Stimulated activated CD8-positive, alpha-beta memory T cell treated with anti-CD3 and anti-CD28 coated beads, Interleukin-2, amount 100 ng/mL, for 48 hours (primary cell): ENCODE results near the gene OR5H1.
"Not testable (repeated sequence)": the region's sequence is repeated elsewhere in the genome, so short reads cannot be mapped to it uniquely, and the experiment has no call there.

ENCODE experiments used
- DNase-seq, 2 donors: peaks; one replicate each; pipeline ENCODE4 v3.0.0-alpha.2; 2020; ENCODE audit warnings: low read depth in 2 of 2

Gene OR5H1

DNA sequence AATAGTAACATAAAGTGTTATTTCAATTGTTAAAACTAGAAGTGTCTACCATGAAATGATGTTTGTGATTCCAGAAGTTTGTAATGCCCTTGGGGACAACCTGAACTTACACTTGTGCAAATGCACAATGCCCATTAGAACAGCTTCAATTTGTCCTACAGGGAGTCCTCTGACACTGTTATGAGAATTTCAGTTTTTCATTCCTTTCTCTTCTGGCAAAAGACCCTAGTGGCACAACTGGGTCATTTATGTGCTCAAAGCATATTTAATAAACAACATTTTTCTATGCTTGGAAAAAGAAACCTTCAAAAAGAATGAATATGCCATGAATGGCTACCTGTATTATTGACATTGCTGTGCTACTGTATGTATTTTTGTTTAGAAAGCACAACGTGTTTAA lies at the start of gene OR5H1:
Gene OR5H1 (plus strand): TSS at position 301 of the 400 bp plus-strand sequence. CDS start 1,977 bp downstream, outside the sequence.
- no peak for DNase-seq

DNA sequence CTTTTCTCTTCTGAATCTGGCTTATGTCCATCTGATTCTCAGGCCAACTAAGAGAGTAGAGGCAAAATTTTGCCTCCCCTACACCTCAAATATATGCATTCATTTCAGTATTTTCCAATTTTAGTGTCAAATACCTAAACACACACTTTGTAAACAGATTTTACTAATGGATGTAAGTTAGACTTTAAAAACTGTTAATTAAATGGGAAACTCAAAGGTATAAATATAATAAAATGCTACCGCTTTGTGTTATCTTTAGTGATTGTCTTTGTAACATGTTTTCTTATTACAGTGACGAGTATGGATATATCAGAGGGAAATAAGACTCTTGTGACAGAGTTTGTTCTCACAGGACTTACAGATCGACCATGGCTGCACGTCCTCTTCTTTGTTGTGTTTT lies 43.6 kb upstream of the OR5H1 start, which contains the start of gene OR5AC2:
Gene OR5AC2 (plus strand): TSS at position 301 of the 400 bp plus-strand sequence. CDS start 0 bp downstream, at position 301.
- DNase-seq: no peak

DNA sequence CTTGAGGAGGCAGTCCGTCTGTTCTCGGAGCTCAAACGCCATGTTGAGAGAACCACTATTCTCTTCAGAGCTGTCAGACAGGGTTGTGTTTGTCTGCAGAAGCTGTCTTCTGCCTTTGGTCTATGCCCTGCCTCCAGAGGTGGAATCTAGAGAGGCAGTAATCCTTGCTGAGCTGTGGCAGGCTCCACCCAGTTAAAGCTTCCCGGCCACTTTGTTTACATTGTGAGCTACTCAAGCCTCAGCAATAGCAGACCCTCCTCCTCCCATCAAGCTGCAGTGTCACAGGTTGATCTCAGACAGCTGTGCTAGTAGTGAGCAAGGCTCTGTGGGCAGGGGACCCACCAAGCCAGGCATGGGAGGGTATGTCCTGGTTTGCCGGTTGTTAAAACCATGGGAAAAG lies 34.6 kb upstream of the OR5H1 start:
- DNase-seq: no peak

DNA sequence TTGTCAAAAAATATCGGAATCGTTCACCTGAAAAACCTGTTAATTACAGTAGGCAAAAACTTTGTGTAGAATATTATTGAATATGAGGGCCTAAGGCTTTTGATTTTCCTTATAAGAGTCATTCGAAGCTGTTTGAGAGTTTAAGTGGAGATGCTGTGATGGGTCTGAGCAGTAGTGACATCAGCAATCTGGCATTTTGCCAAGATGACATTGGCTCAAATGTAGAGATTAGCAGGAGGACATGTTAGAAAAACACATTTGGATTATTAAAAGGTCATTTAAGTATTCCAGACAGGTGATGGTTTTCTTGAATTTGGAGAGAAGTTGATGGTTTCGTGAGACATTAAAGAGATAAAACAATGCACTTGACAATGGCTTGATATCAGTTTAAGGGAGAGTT lies 30.7 kb upstream of the OR5H1 start:
- DNase-seq: no peak

DNA sequence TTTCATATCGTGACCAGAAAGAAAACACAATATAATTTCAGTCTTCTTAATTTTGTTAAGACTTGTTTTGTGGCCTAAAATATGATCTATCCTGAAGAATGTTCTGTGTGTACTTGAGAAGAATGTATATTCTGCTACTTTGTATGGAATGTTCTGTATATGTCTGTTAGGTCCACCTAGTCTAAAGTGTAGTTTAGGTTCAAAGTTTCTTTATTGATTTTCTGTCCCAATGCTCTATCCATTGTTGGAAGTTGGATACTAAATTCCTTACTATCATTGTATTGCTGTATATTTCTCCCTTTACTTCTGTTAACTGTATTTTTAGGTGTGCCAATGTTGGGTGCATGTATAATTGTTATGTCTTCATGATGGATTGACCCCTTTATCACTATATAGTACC lies 22.4 kb upstream of the OR5H1 start:
- no peak for DNase-seq

DNA sequence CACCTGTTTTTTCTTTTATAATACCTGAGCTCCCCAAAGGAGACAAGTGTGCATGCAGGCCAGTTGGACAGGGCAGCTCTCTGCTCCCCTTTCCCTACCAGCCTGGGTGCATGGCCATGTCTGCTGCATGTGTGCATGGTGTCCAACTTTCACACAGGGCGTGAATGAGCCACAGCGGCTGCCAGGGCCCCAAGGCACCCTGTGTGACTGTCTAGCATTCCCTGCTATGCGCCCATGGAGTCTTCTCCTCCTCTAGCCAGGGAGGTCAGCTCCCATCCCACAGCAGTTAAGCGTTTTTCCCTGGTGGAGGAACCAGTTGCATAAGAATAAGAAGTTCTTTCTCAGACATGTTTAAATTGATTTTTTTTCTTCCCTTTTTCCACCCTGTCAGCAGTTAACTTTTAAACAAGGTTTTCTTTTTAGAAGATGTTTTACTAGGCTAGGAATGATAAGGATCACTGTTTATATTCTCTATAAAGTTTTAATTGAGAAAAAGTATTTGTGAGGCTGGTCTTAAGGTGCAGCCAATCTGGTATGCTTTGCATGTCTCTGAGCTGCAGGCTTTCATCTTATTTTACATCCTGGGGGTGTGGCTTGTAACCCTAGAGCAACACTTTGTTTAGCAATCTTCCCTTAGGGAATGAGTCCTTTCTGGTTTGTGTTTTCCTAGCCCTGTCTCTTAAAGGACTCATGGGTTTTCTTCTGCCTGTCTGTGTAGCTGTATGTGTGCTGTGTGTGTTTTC lies 20.5 kb upstream of the OR5H1 start:
- no peak for DNase-seq

DNA sequence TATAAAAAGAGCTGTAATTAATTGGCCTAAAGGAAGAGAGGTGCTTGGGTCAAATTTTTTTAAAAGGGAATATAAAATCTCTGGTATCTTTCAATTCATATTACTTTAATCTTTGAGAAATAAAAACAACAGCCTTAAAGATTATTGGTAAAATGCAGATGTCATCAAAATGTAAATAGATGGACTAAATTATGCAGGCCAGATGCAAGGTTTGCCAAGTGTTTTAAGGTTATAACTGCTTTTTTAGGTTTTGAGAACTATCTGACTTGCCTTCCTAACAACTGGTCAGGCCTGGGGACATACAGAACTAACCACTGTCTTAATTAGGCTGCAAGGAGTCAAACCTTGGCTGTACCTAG lies 20.0 kb upstream of the OR5H1 start:
- DNase-seq: no peak

DNA sequence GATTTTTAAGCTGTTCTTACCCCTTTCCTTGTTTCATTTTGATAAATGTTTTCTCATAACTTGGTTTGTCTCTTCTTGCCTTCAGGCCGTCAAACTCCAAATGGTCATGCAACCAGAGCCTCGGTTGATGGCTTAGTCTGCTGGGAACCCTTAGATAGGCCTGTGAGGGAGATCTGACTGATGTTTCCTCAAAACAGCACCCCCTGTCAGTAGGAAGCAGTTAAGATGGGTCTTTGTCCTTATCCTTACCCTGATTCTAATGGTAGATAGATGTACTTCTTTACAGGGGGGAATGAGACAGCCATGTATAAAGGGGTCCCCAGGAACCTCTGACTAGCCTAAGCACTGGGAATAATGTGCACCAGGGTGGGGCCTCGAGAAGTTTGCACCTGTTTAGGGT lies 16.3 kb upstream of the OR5H1 start:
- DNase-seq: no peak

DNA sequence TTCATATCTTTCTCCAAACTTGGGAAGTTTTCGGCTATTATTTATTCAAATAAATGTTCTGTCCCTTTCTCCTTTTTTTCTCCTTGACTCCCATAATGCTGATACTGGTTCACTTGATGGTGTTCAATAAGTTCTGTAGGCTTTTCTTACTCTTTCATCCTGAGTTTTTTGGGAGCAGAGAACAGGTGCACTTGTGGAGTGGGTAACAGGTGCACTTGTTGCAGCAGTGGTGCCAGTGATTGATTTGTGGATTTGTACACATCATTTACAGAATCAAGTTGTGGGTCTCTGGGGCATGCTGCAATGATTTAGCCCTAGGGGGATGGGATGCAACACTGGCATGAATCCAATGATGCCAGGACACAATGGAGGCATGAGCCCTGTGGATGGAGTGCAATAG lies 14.8 kb upstream of the OR5H1 start:
- DNase-seq: no peak

DNA sequence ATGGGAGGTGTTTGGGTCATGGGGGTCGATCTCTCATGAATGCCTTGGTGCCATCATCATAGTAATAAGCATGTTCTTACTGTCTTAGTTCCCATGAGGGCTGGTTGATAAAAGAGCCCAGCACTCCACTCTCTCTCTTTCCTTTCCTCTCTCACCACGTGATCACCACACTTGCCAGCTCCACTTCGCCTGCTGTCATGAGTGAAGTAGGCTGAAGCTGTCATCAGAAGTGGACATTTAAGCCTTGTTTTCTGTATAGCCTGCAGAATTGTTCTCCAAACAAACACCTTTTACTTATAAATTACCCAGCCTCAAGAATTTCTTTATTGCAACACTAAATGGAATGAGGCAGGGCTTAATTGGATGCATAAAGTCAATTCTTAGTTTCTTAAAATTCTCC lies 6.1 kb downstream of the OR5H1 start:
- DNase-seq: no peak

DNA sequence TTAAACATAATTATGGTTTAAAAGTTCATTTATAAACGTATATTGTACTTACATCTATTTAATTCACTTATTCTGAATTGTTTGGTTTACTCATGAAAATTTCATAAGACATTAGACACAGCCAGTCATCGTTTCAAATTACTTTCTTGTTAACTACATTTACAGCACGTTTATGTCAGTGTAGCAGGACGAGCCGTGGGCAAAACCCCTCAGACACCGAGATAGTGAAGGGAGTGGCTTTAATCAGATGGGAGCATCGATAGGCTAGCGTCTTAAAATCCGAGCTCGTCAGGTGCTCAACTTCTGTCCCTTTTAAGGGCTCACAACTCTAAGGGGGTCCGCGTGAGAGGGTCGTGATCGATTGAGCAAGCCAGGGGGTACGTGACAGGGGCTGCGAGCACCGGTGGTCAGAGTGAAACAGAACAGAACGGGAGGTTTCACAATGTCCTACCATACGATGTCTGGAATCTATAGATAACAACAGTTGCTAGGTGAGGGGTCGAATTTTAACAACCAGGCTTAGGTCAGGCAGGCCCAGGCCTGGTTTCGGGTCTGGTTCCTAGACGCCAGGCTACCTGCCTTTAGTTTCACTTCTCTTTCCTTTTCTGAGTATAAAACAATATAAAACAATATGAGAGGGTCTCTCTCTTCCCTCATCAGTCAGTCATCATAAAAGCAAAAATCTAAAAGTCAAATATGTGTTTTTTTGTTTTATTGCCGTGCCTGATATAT lies 7.5 kb downstream of the OR5H1 start:
- not testable (repeated sequence) for DNase-seq

DNA sequence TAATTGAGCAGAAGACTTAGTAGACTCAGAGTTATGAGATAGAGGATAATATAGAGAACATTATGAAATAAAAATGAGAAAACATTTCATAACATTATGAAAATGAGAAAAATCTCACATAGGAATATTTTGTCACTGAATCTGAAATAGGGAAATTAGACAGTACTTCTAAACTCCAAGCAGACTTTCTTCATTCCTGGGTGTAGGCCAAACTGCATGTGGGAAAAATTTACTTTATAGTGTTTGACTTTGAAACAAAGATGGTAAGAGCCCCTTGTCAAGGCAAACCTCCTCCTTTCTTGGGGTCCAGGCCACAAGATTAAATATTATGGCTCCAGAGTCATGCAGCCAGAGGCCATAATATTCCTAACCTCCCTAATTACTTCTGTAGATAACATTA lies 10.0 kb downstream of the OR5H1 start:
- DNase-seq: no peak

DNA sequence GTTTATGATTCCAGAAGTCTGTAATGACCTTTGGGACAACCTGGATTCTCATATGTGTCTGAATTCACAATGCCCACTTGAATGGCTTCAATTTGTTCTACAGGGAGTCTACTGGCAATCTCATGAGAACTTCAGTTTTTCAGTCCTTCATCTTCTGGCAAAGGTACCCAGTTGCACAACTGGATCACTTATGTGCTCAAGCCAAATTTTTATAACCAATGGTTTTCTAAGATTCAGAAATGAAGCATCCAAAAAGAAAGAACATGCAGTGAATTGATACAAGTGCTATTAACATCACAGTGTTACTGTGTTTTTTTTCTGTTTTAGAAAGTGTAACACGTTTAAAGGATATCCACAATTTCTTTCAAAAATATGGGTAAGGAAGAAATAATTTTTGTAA lies 16.7 kb downstream of the OR5H1 start, which contains the start of gene OR5H14:
Gene OR5H14 (plus strand): TSS at position 301 of the 400 bp plus-strand sequence. CDS start 1,907 bp downstream, outside the sequence.
- no peak for DNase-seq

DNA sequence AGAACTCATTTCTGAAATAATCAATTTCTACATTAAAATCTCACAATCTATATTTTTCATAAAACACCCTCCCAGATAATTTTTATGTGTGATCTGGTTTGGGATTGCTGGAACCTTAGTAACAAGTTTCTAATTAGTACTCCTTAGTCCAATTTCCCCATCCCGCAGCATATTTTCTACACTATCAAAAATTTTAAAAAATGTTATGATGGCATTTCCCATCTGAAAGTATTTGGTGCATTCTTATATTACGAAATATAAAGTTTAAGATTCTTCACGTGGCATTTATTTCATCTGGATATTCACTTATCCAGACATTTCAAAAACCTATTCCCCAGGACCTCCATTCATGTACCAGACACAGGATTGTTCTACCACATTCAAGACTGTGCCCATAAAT lies 18.2 kb downstream of the OR5H1 start:
- no peak for DNase-seq

DNA sequence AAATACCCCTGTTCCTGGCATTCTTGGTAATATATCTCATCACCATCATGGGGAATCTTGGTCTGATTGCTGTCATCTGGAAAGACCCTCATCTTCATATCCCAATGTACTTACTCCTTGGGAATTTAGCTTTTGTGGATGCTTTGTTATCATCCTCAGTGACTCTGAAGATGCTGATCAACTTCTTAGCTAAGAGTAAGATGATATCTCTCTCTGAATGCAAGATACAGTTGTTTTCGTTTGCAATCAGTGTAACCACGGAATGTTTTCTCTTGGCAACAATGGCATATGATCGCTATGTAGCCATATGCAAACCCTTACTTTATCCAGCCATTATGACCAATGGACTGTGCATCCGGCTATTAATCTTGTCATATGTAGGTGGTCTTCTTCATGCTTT lies 18.9 kb downstream of the OR5H1 start:
- not testable (repeated sequence) for DNase-seq

DNA sequence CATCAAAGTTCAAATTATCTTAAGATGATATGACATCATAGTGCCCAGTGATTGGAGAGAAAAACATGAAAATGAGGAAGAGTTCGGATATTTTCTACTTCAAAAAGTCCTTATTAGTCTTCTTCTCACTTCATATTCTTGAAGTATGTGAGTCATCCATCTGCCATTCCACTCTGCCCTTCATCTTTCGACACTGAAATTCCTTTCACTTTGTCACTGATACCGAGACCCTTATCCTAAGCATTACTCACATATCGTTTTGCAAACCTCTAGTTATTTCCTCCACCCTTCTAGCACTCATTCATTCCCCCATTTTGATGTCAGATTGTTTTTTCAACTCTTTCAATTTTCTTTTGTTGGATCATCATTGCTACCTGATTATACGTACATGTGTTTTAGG lies 20.7 kb downstream of the OR5H1 start:
- no peak for DNase-seq

DNA sequence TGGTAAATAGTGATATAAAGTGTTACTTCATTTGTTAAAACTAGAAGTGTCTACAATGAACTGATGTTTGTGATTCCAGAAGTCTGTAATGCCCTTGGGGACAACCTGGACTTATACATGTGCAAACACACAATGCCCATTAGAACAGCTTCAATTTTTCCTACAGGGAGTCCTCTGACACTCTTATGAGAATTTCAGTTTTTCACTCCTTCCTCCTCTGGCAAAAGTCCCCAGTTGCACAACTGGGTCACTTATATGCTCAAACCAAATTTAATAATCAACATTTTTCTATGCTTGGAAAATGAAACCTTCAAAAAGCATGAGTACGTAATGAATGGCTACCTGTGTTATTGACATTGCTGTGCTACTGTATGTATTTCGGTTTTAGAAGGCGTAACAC lies 35.9 kb downstream of the OR5H1 start, which contains the start of gene OR5H15:
Gene OR5H15 (plus strand): TSS at position 301 of the 400 bp plus-strand sequence. CDS start 2,004 bp downstream, outside the sequence.
- DNase-seq: no peak

DNA sequence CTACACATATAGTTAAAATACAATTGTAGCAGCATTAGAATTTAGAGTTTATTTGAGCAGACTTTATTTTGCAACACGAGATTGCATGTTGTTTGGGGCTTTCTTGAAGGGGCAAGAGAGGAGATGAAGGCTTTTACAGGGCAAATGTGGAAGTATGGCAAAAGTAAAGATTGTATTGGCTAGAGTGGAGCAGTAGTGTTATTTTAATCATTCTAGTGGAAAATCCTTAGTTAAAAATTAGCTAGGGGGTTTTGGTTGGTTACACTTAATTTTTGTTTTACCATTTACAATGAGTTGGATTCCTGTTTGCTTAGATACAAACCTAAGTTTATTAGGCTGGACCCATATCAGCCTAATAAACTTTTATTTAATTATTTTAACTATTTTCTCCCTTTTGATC lies 40.5 kb downstream of the OR5H1 start:
- DNase-seq: no peak

DNA sequence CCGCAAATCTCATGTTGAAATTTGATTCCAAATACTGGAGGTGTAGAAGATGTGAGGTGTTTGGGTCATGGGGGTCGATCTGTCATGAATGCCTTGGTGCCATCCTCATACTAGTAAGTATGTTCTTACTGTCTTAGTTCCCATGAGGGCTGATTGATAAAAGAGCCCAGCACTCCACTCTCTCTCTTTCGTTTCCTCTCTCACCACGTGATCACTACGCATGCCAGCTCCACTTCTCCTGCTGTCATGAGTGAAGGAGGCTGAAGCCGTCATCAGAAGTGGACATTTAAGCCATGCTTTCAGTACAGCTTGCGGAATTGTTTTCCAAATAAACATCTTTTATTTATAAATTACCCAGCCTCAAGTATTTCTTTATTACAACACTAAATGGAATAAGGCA lies 42.1 kb downstream of the OR5H1 start:
- no peak for DNase-seq

DNA sequence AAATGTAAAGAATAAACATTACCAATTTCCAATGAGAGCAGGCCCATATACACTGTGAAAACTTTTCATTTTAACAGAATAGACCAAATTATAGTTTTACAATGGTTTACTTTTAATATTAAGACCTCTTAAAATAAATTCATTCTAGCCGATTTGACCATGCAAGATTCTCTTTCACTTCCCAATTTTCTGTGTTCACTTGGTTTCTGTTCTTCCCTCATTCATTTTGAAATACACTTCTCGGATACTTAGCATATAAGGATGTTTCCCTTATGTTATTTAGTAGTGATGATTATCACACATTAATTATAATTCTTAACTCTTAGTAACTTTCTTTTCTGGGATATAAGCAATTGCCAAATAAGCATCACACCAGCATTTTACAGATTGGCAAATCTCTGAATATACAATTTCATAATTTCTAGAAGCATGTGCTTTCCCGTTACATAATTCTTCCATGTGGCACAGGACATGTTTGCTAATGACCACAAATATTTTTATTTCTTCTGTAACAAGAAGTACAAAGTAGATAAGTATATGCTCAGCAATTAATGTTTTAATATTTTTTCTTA lies 49.9 kb downstream of the OR5H1 start:
- no peak for DNase-seq

DNA sequence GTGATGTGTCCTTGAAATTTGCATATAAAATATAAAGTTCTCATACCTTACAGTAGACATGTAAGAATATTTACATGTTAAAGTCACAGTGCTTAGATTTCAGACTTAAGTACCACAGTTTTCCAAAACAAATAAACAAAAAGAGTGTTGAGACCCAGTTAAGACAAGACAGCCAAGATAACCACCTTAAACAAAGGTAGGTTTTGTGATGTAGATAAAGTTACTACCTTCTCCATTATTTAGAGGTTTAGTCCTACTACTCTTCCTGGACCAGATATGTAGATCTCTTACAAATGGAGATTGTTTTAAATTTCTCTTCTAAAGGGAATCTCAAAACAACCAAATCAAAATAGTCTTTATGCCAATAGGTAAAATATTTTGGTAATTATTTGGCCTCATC lies 51.7 kb downstream of the OR5H1 start:
- DNase-seq: no peak

DNA sequence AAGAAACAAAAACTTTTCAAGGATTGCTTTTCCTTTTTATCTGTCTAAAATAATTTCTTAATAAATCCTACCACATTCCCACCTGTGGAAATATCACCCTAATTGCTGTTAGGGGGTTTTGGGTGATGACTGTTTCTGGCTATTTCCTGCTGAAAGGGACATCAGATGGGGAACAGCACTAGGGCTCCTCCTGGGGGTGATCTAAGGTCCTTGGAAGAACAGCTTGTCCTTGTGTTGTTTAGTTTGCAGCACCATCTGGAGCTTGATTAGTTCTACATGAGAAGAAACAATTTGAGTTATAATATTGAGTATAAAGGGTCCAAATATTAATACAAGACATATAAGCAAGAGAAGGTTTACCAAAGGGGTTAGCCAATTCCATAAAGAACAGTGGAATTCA lies 54.7 kb downstream of the OR5H1 start:
- DNase-seq: no peak
